Activated gamma-delta T cell (primary cell): ENCODE data around the gene DPEP2.
"Not testable (repeated sequence)": the region's sequence is repeated elsewhere in the genome, so short reads cannot be mapped to it uniquely, and the experiment has no call there.

Source experiments
- DNase-seq: peaks from one replicate; lab custom pipeline; 2025; lab: John Stamatoyannopoulos, UW
- total RNA-seq, 2 donors: gene quantifications; one replicate each; lab custom pipeline; 2026; lab: John Stamatoyannopoulos, UW

DPEP2 gene, protein sequence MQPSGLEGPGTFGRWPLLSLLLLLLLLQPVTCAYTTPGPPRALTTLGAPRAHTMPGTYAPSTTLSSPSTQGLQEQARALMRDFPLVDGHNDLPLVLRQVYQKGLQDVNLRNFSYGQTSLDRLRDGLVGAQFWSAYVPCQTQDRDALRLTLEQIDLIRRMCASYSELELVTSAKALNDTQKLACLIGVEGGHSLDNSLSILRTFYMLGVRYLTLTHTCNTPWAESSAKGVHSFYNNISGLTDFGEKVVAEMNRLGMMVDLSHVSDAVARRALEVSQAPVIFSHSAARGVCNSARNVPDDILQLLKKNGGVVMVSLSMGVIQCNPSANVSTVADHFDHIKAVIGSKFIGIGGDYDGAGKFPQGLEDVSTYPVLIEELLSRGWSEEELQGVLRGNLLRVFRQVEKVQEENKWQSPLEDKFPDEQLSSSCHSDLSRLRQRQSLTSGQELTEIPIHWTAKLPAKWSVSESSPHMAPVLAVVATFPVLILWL
- 26.0 to 51.6 reads per million in 2 donors for total RNA-seq

DNA sequence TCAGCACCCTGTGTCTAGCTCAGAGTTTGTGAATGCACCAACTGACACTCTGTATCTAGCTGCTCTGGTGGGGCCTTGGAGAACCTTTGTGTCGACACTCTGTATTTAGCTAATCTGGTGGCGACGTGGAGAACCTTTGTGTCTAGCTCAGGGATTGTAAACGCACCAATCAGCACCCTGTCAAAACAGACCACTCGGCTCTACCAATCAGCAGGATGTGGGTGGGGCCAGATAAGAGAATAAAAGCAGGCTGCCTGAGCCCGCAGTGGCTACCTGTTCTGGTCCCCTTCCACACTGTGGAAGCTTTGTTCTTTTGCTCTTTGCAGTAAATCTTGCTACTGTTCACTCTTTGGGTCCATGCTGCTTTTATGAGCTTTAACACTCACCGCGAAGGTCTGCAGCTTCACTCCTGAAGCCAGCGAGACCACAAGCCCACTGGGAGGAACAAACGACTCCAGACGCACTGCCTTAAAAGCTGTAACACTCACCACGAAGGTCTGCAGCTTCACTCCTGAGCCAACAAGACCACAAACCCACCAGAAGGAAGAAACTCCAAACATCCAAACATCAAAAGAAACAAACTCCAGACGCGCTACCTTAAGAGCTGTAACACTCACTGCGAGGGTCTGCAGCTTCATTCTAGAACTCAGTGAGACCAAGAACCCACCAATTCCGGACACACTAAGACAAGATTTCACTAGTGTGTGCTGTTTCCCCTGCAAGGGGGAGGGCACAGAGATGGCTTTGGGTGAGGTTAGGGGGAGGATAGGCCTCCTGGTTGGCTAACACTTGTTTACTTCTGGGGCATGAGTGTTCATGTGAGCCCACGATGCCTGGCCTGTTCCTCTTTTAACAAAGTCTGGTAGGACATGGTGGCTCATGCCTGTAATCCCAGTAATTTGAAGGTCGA is at the start of gene DPEP2:
Gene DPEP2, minus strand, starts transcription at position 706 of the 910 bp plus-strand sequence. CDS start 6,272 bp downstream, outside the sequence.
- not testable (repeated sequence) for DNase-seq

DNA sequence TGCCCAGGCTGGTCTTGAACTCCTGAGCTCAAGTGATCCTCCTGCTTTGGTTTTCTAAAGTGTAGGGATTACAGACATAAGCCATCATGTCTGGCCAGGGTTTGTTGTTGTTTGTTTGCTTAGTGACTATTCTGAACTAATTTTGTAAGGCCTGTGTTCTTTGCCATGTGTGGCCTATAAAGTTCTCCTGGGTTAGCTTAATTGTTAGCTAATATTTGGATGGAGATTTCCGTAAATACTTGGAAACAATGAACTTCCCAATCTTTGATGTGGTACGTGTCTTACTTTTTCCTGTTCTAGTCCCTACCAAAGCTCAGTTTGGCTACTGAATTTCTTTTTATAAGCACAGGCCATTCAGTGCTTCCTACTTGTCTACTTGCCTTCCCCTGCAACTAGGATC is 48.7 kb upstream of the DPEP2 start:
- DNase-seq, result no peak

DNA sequence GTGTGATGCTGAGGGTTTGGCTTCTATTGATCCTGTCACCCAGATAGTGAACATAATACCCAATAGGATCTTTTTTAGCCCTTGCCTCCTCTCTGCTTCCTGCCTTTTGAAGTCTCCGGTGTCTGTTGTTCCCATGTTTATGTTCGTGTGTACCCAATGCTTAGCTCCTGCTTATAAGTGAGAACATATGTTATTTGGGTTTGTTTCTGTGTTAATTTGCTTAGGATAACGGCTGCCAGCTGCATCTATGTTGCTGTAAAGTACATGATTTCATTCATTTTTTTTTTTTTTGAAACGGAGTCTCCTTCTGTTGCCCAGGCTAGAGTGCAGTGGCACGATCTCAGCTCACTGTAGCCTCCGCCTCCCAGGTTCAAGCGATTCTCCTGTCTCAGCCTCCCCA is 46.8 kb upstream of the DPEP2 start:
- no peak for DNase-seq

DNA sequence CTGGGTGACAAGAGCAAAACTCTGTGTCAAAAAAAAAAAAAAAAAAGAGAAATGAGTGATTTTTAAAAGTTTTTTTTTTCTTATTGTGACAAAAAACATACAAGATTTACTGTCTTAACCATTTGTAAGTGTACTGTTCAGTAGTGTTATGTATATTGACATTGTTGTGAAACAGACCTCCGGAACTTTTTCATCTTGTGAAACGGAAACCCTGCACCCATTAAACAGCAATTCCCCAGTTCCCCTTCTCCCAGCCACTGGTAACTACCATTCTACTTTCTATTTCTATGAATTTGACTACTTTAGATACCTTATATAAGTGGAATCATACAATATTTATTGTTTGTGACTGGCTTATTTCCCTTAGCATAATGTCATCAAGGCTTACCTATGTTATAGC is 42.5 kb upstream of the DPEP2 start:
- DNase-seq, result no peak

DNA sequence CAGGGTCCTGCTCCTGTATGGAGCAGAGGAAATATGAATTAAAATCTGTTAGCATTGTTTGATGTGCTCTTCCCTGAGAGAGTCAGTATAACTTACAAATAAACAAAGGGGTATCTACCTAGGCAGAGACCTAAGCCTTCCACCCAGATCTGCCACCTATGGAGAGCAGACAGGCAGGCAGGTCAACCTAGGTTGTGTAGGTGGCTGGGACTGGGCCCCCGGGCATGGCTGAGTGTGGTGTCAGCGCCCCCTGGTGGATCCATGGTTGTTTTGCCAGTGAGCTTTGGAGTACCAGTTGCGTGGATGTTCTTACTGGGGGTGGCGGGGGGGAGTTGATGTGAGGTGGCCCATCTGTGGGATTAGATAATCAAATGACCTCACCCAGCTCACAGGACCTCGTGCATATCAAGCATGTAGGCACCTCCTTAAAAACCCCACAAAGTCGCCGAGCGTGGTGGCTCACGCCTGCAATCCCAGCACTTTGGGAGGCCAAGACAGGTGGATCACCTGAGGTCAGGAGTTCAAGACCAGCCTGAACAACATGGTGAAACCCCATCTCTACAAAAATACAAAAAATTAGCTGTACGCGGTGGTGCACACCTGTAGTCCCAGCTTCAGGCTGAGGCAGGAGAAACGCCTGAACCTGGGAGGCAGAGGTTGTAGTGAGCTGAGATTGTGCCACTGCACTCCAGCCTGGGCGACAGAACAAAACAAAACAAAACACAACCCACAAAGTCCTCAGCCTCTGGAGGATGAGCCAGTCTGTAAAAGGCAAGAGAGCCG is 41.4 kb upstream of the DPEP2 start:
- peak; percentile 35 for DNase-seq

DNA sequence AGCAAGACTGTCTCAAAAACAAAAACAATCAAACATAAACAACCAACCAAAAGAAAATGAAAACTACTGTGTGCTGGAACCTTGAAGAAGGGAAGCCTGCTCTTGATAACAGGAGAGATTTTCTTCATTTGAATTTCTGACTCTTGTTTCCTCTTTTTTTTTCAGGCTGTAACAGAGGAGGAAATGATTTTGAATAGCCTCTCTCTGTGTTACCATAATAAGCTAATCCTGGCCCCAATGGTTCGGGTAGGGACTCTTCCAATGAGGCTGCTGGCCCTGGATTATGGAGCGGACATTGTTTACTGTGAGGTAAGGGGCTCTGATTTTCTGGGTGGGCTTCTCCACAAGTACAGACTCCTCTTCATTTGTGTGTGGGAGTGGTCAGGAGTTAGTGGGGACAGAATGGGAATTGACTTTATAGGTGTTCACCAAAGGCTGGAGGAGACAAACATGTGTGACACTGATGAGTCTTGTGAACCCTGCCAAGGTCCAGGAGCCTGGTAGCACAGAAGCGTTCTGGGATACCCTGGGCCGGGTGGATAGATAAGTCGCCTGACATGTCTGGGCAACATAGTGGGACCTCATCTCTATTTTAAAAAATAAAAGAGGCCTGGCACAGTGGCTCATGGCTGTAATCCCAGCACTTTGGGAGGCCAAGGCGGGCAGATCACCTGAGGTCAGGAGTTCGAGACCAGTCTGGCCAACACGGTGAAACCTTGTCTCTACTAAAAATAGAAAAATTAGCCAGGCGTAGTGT is 38.7 kb upstream of the DPEP2 start:
- no peak for DNase-seq

DNA sequence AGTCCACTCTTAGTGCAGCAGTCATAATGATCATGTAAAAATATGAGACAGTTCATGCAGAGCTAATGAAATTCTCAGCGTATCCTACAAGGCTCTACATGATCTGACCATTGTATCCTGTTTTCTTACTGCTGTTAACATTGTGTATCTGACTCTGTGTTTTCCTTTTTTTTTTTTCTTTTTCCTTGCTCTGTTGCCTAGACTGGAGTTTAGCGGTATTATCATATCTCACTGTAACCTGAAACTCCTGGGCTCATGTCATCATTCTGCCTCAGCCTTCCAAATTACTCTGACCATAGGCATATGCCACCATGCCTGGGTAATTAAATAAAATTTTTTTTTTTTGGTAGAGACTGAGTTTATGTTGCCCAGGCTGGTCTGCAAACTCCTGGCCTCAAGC is 35.9 kb upstream of the DPEP2 start:
- no peak for DNase-seq

DNA sequence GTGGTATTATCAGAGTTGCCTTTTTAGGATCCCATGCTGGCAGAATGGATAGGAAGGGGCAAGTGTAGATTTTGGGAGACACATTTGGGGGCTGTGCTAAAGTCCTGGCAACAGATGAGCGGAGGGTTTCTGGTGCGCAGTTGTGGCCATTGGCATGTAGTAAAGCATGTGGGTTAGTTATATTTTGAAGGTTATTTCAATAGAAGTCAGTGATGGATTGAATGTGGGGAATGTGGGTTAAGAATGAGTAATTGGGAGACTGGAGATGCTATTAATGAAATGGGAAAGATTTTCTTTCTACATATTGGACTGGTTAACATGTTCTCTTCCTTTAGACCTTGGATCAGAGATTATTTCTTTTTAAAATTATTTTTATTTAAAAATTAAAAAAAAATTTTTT is 33.8 kb upstream of the DPEP2 start:
- no peak for DNase-seq

DNA sequence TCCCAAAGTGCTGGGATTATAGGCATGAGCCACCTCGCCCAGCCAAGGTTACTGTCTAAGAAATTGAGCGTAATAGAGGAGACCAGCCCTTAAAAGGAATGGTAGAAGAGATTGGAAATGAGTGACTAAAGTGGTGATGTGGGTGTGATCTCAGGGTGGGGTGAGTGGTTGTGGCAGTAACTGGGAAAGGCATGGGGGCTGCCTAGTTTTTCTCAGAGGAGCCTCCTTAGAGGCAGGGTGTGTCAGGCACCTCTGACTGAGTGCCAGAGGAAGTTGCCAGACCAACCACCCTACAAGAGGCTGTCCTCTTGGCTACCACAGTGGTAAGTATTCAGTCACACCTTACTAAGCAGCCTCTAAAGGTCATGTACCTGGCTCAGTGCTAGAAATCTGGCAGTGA is 32.7 kb upstream of the DPEP2 start:
- no peak for DNase-seq

DNA sequence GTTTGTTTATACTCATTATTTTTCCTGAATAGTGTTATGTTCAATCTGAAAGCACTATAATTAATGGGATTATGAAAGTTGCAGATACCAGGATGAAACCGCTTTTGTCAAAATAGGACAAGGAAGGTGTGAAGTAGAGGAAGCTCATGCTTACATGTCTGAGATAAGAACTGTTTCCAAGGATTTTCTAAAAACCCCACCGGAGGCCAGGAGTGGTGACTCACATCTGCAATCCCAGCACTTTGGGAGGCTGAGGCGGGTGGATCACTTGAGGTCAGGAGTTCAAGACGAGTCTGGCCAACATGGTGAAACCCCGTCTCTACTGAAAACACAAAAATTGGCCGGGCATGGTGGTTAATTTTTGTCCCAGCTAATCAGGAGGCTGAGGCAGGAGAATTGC is 30.8 kb upstream of the DPEP2 start:
- not testable (repeated sequence) for DNase-seq

DNA sequence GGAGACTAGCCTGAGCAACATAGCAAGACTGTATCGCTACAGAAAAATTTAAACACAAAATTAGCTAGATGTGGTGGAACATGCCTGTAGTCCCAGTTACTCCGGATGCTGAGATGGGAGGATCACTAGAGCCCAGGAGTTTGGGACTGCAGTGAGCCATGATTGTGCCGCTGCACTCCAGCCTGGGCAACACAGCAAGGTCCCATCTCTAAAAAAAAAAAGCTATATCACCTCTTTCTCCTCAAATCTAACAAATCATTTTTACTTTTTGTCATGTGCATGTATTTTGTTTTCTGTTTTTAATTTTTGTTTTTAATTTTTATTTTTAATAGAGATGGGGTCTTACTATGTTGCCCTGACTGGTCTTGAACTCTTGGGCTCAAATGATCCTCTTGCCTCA is 29.7 kb upstream of the DPEP2 start:
- DNase-seq, result no peak

DNA sequence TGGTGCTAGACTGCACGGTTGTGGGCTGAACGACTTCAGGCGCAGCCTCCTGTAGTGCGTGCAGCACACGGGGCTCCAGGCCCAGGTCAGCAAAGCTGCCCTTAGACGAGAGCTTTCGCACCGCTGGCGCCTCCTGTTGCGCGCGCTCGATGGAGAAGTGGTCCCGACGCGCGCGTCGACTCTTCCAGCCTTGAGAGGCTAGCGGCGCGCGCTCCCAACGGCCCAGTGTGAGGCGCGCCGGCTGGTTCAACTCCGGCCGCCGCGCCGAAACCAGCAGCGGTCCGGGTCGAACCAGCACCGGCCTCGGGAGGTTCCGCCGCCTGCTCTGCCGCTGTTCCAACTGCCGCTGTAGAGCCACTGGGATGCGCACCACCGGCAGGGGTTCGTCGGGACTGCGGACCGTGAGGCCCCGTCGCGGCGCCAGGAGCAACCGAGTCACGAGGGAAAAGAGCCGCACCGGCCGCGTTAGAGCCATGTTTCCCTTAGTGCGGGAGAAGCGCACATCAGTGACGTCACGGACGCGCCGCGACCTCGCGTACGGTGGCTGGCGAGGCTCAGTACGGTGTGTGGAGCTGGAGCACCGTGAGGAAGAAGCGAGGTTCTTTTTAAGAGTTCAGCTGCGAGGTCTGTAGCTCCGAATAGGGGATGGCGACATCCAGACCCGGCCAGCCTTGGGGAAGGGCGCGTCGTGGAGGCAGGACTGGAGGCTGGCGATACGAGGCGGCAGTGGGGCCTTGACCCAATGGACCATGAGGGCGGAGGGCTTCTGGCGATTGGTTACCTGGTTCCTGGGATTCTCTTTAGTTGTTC is 23.6 kb upstream of the DPEP2 start, which contains the start of the genes DDX28 and DUS2:
Gene DDX28, minus strand, starts transcription at position 505 of the 810 bp plus-strand sequence. Its CDS starts 30 bp downstream, at position 475.
Gene DUS2, plus strand, starts transcription at position 557 of the 810 bp plus-strand sequence. CDS start 14,740 bp downstream, outside the sequence.
- peak; percentile 91 for DNase-seq

DNA sequence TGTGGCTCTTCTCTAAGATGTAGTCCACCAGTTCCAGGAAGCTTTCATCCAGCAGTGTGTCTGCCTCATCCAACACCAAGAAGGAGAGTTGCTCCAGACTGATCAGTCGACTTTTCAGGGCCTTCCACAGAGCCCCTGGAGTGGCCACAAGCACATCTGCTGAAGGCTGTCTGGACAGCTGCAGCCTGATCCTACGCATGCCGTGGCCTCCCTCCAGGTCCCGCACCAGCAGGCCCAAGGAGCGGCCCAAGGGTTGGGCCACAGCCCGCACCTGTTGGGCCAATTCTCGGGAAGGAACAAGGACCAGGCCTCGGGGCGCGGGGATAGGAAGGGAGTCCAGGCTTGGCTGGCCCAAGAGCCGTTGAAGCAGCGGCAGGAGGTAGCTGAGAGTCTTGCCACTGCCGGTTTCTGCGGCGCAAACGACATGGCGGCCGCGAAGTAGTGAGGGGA is 23.0 kb upstream of the DPEP2 start:
- no peak for DNase-seq

DNA sequence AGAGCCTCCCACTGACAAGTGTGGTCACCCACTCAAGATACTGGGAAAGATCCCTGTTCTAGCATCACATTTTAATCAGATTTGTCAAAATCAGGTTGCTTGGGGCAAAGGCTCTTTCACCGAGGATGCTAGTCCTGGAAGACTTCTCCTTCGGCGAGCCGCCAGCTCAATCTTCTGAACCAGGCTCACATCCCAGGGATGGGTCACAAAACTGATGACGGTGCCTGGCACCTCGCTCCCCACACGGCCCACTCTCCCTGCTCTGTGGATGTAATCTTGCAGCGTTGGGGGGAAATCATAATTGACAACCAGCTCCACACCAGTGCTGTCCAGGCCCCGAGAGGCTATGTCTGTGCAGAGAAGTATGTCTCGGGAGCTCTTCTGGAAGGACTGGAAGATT is 22.2 kb upstream of the DPEP2 start:
- no peak for DNase-seq

DNA sequence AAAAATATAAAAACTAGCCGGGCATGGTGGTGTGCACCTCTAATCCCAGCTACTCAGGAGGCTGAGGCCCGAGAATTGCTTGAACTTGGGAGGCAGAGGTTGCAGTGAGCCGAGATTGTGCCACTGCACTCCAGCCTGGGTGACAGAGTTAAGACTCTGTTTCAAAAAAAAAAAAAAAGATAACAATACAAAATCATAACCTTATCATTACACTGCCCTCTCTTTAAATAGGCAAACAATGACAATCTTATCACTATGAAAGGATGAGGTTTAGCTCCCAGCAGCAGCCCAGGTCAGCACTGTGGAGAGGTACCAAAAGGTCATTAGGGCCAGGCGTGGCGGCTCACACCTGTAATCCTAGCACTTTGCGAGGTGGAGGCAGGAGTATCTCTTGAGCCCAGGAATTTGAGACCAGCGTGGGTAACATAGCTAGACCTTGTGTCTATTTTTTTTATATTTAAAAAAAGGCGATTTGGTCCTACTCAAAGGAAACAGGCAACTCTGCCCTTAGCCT is 19.9 kb upstream of the DPEP2 start:
- DNase-seq, result no peak

DNA sequence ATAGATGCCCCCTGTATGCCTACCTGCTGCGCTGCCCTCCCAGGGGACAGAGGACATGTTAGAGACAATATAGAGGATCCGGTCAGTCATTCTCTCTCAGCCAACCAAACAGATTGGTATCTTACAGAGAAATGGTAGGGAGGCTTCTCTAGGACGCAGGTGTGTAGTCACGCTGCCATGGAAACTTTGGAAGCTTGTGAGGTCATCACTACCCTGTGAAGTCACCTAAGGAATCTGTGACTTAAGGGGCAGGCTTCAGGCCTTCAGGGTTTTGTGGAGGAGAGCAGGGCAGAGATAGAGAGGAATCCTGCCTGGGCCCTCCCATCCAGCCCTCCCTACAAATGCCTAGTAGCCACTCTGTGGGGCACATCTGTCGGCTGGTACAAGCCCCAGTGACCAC is 16.4 kb upstream of the DPEP2 start, which contains the start of gene DPEP2NB:
Gene DPEP2NB, minus strand, starts transcription at position 231 of the 400 bp plus-strand sequence. Its CDS starts 141 bp downstream, at position 90.
- no peak for DNase-seq

DNA sequence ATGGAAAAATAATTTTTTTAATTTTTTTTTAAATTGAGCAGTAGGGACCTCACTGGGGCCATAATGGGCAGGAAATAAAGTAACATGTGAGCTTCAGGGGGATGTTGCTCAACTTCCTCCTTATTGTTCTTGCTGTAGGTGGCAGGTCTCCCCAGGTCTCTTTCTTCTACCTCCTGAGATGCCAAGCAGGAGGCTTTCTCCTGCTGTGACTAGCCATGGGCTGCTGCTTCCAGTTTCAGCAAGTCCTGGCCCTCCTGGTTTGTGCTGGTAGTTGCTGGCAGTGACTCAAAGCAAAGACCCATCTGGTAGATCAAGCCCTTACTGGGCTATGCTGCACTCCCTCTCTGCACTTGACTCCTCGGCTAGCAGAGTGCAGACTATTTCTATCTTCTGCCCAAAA is 14.2 kb upstream of the DPEP2 start:
- no peak for DNase-seq

DNA sequence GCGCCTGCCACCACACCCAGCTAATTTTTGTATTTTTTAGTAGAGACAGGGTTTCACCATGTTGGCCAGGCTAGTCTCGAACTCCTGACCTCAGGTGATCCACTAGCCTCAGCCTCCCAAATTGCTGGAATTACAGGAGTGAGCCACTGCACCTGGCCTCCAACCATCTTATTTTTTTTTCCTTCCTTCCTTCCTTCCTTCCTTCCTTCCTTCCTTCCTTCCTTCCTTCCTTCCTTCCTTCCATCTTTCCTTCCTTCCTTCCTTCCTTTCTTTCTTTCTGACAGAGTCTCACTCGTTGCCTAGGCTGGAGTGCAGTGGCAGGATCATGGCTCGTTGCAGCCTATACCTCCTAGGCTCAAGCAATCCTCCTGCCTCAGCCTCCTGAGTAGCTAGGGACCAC is 10.6 kb upstream of the DPEP2 start:
- not testable (repeated sequence) for DNase-seq

DNA sequence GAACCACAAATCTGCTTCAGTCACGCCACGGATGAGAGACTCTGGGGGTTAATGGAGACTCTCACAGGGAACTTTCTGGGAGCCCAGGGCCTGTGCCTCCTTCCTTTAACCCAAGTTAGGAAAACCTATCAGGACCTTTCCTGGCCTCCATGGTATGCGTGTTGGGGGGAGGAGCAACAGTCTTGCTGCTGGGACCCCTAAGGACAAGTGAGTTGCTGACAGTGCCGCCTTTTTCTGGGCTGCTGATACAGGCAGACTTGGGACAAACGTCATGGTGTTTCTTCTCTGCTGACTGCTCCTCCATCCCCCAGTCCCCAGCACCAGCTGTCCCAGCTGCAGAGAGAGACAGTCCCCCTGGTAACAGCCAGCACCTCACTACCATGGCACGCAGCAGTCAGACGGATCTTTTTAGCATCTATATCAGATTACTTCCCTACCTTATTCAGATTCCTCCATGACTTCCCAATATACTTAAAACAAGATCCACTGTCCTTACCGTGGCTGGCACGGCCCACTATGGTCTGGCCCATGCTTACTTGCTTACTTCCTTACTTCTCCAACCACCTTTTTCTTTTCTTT is 10.0 kb upstream of the DPEP2 start:
- DNase-seq, result no peak
